NCI-H1694 treated with DMSO at 0.1 percent for 48 hours (cell line): ENCODE measurements around the gene TBC1D22A.
"Not testable (repeated sequence)": the region's sequence is repeated elsewhere in the genome, so short reads cannot be mapped to it uniquely, and the experiment has no call there.

ENCODE experiments used
- DNase-seq: peaks from one replicate; lab custom pipeline; 2025; lab: John Stamatoyannopoulos, UW

Gene TBC1D22A

GRCh38 chr22:47102081-47102480, 339.6 kb downstream of the TBC1D22A start:
- no peak for DNase-seq

GRCh38 chr22:47102648-47103047, 340.2 kb downstream of the TBC1D22A start:
- no peak for DNase-seq

GRCh38 chr22:47105085-47105484, 342.6 kb downstream of the TBC1D22A start:
- DNase-seq, result no peak

GRCh38 chr22:47106806-47107205, 344.4 kb downstream of the TBC1D22A start:
- no peak for DNase-seq

- no peak for DNase-seq
These were observed 345.0 kb downstream of the TBC1D22A start for GRCh38 chr22:47107431-47107830.

GRCh38 chr22:47110817-47111443, 348.5 kb downstream of the TBC1D22A start:
- no peak for DNase-seq

GRCh38 chr22:47111626-47112581, 349.5 kb downstream of the TBC1D22A start:
- no peak for DNase-seq

- DNase-seq, result no peak
These were observed 350.1 kb downstream of the TBC1D22A start for GRCh38 chr22:47112582-47112965.

GRCh38 chr22:47112994-47113852, 350.8 kb downstream of the TBC1D22A start:
- DNase-seq, result no peak

- no peak for DNase-seq
These were observed 351.5 kb downstream of the TBC1D22A start for GRCh38 chr22:47113853-47114415.

- DNase-seq, result no peak
These were observed 352.5 kb downstream of the TBC1D22A start for GRCh38 chr22:47114813-47115517.

- no peak for DNase-seq
These were observed 353.1 kb downstream of the TBC1D22A start for GRCh38 chr22:47115518-47115890.

- no peak for DNase-seq
These were observed 353.5 kb downstream of the TBC1D22A start for GRCh38 chr22:47115921-47116320.

GRCh38 chr22:47116426-47117341, 354.2 kb downstream of the TBC1D22A start:
- no peak for DNase-seq

- not testable (repeated sequence) for DNase-seq
These were observed 355.0 kb downstream of the TBC1D22A start for GRCh38 chr22:47117442-47117841.

GRCh38 chr22:47119181-47119580, 356.7 kb downstream of the TBC1D22A start:
- no peak for DNase-seq

- no peak for DNase-seq
These were observed 357.9 kb downstream of the TBC1D22A start for GRCh38 chr22:47120399-47120798.

- no peak for DNase-seq
These were observed 359.3 kb downstream of the TBC1D22A start for GRCh38 chr22:47121791-47122190.

GRCh38 chr22:47122441-47123000, 360.1 kb downstream of the TBC1D22A start:
- no peak for DNase-seq
